ENCODE measurements around the gene TAF10.

TAF10 gene

DNA sequence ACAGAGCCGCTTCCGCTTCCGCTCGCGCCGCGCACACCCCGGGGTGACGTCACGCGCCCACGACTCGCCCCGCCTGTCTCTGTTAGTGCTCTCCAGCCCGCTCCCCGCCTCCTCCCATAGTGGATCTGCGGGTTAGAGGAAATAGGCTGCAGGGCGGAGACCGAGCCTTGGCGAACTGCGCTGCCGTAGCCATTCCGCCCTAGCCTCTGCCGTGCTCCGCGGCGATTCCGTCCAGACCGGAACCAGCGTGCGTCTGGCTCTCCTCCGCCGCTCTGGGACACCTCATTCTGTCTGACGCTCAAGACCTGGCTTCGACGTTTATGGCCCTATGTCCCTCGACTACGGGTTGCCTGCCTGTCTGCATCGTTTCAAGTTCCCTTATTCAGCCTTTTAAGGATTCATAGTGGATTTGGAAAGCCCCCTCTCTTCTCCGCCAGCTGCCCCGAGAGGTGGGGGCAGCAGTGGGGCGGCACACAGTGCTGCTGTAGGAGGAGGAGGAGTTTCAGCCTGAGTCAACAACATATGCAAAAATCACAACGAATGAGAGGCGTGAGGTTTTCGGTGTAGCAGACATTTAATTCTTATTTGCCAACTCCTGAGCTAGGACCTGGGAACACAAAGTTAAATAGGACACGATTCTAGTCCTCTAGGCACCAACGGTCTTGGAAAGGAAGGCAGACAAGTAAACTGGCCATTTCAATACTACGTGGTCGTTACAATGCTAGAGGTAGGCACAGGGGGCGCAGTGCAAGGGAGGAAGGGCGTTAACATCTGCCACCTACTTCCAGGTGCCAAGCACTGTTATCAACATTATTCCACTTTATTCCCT lies at the start of gene TAF10:
TAF10 (minus strand) TSS at position 4 of the 829 bp plus-strand sequence. CDS start 27 bp downstream, outside the sequence.
- peak; percentile 79 to 94 for DNase-seq

DNA sequence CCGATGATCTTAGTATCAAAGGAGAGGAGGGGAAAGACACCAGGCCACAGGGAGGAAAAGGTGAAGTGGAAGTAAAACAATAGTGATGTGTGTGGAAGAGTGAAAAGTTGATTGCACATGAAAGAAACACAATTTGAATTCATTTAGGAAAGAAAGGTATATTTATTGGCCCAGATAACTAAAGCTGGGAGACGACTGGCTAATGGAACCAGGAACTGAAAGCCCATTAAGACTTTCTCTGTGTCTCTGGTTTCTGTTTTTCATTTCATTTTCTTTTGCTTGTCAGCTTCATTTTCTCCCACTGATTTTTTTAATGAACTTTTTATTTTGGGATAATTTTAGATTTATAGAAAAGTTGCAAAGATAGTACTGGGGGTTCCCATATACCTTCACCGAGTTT lies 48.7 kb upstream of the TAF10 start:
- DNase-seq: no peak

DNA sequence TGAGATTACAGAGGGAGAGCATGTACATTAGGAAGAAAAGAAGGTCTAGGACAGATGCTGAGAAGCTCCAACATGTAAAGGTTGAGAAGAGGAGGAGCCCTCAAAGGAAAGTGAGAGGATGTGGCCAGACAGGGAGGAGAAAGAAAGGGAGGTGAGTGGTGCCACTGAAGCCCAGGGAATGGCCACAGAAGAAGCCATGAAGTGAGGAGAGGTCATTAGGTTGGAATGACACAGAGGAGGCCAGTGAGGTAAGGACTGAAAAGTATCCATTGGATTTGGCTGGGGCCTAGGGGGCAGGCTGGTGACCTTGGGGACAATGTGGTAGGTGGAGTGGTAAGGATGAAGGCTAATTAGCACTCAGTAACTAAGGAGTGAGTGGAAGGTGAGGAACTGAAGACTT lies 46.6 kb upstream of the TAF10 start:
- DNase-seq: no peak

DNA sequence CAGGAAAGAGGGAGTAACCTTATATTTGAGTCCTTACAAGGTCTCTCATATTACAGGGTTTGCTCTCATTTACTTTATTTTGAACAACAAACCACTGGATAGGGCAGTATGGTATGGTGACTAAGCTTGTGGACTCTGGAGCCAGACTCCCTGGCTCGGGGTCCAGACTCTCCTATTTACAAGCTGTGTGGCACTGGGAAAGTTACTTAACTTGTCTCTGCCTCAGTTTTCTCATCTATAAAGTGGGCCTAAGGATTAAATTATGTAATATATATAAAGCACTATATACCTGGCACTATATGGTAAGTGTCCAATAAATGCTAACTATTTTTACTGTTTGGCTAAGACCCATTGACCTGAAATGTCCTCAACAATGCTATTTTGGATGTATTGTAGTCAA lies 45.3 kb upstream of the TAF10 start:
- DNase-seq: no peak

DNA sequence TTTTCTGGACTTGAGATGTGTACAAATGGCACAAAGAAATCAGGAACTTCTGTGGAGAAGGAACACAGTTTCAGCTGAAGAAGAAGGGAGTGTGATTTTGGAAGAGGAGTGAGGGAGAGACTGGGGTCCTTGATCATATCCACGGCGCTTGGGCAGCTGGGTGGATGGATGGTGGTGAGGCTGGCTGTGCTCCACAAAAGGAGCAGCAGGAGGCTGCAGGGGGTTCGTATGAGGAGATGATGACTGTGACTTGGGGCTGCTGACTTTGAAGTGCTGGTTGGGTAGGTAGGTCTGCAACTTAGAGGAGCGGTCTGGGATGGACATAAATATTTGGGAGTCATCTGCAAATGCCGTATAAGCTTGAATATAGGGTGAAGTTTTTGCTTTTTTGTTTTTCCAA lies 44.9 kb upstream of the TAF10 start:
- no peak for DNase-seq

DNA sequence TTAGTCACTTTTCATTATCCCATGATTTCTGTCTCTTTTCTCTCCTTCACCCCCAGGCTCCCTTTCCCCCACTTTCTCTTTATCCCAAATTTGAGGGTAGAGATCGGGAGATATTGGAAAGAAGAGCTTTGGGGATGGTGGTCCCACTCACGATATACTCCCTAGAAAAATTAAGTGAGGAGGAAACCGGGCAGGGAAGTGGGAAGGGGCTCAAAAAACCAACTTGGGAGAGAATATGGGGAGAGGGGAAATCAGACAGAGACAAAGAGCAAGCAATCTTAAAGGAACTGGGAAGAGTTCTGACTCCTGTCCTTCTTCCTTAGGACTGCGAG lies 44.5 kb upstream of the TAF10 start:
- DNase-seq: no peak

DNA sequence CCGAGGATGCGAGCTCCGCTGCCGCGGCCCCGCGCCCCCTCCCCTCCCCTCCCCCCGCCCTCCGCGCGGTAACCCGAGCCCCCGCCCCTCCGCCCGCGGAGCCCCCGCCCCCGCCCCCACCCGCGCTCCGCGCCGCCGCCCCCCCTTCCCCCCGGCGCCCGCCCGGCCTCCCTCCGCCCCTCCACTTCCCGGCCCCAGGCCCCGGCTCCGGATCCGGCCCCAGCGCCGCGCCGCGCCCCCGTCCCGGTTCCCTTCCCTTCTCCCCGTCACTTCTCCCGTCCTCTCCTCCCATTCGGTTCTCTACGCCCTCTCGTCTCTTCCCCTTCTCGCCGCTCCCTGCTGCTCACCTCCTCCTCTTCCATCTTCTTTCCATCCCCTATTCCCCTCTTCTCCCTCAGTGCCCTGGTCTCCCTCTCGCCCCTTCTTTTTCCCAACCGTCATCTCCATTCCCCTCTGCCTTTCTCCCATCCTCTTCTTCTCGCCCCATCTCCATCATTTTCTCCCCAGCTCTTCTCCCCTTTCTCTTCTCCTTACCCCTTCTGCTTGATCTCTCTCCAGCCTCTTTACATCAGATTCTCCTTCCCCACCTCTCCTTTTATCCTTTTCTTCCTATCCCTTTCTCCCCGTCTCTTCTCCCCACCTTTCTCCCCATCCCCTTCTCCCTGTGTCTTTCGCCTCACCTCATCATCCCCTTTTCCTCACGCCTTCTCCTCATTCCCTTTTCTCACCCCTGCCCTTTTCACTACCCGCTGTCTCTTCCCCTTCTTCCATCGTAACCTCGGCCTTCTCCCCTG lies 44.0 kb upstream of the TAF10 start, which contains the start of gene DCHS1:
DCHS1 (minus strand) TSS at position 20 of the 794 bp plus-strand sequence. CDS start 14,196 bp downstream, outside the sequence.
- no peak for DNase-seq

DNA sequence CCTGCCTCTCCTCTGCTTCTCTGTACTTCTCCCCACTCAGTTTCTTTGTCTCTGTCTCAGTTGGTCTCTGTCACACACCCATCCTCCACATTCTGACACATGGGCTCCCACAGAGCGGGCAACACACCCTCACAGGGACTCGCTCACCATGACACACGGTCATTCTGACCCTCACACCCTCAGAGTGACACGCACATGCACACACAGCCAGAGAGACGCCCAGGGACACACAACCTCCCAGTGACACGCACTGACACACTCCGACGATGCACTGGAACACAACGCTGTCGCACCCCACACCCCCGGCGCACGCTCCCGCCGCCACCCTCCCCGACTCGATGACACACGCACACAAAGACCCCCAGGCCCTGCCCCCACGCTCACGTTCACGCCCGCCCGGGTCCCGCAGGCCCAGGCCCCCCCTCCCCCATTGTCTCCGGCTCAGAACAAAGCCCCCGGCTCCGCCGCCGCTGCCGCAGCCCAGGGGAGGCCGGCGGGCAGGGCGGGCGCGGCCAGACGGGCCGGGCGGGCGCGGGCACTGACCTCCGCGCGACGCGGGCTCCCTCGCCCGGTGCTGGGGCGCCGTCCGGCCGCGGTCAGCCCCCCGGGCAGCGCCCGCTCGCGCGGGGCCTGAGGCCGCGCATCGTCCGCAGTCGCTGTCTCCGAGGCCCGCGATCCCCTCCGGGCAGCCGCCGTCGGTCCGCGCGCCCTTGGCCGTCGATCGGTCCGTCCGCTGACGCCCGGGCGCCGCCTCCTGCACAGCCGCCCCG lies 43.2 kb upstream of the TAF10 start:
- DNase-seq: no peak

DNA sequence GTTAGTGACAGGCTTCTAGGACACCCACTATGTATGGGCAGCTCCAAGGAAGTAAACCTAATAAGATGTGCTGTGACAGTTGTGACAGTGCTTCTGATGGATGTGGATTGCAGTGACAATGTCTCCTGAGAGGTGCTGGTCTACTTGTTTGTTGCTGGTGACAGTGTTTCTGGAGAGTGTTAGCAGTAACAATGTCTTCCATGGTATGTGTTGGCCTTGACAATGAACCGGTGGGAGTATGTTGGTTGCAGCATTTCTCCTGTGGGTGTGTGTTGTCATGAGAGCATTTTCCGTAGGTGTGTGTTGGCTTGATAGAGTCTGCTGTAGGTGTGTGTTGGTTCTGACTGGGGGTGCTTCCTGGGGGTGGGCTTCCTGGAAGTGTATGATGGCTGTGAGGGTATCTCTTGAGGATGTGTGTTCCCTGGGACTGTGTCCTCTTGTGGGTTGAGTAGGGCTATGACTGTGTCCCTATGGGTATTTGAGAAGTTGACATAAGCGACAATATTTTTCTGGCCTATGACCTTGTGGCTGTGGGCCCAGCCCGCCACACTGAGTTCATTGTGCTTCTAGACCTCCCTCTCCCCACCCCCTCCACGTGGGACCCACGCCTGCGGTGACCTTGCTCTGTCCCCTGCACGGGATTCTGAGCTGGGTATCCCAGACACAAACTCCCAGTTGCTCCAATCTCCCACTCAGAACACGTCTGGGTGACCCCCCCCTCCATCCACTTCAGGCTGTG lies 42.4 kb upstream of the TAF10 start:
- no peak for DNase-seq

DNA sequence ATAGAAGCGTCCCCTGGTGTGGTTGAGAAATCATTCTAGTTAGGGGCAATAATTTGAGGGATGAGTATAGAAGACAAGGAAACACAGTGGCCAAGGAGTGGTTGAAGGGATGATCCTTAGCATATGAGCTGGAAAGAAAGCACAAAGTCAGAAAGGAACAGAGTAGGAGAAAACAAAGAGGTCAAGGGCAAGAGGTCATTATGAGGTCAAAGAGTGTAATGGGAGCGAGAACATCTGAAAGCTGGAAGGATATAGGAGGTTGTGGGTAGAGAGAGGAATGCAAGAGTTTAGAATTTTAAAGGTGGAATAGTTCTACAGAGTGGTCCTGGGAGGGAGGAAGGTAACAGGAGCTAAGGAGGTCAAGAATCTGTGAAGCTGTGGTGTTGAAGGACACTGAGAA lies 41.6 kb upstream of the TAF10 start:
- DNase-seq: no peak

DNA sequence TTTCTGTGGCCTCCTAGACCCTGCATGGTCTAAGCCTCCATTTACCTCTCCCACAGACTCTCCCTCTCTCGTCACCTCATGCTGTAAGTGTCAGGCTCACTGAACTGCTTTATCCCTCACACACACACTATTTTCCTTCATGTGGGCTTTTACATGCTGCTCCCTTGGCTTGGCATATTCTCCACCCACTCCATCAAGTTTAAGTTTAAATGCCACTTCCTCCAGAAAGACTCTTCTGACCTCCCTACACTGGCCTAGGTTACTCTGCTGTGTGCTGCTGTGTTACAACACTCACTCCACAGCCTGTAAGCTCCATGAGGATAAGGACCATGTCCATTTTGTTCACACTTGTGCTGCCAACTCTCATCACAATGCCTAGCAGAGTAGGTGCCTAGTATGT lies 41.1 kb upstream of the TAF10 start:
- no peak for DNase-seq

DNA sequence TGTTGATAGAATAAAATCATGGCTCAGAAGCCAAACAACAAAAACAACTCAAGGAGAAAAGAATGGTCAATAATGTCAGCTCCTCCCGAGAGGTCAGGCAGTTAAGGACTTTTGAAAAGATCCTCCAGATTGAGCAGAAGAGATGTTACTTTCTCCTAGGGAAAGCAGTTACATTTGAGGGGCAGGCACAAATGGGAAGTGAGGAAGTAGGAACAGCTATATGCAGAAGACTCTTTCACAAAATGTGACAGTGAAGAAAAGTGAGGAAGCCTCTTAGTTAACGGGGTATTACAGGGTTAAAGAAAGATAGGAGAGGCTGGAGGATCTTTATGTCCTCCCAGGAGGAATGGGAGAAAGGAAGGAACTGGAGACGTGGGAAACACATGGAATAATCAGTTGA lies 40.2 kb upstream of the TAF10 start:
- no peak for DNase-seq

DNA sequence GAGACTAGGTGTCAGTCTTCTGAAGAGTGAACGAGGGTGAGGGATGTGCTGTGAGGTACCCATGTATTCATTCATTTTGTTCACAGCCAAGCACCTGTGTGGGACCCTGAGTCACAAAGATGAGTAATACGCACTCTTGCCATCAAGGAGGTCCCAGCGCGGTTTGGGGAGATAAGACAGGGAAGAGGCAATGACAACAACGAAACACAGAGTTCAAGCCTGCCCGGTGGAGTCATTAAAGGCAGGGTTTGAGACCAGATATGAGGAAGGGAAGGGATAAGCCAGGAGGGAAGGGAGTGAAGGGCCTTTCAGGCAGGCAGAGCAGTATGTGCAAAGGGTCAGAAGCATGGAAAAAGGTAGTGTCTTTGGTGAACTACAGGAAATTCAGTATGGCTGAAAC lies 39.0 kb upstream of the TAF10 start:
- no peak for DNase-seq

DNA sequence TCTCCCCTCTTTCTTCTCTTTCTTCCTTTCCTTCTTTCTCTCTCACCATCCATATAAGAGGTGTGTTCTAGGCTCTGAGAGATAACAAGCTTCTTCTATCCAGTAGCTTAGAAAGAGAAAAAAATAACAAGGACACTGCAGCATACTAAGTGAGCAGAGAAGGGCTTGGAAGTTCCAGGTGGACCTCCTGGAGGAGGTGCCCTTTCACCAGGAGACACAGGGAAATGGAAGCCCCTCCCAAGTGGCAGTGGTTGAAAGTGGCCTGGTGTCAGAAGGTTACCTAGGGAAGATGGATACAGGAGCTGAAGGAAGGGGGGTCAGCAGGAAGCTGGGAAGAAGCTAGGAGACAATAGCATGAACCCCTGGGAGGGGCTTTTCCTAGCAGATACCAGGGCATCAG lies 38.1 kb upstream of the TAF10 start:
- no peak for DNase-seq

DNA sequence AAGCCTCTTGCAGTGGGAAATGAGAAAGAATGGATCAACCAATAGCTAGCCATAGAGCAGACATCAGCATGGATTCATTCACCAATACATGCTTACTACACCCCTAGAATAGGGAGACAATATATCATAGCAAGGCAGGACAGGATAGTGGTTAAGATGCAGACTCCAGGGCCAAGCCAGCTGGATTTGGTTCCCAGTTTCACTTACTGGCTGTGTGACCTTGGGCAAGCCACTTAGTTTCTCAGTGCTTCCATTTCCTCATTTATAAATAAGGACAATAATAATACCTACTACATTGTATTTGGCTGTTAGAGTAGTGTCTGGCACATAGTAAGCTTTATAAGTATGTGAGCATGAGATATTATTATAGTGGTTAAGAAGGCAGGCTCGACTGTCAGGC lies 36.5 kb upstream of the TAF10 start:
- DNase-seq: no peak

DNA sequence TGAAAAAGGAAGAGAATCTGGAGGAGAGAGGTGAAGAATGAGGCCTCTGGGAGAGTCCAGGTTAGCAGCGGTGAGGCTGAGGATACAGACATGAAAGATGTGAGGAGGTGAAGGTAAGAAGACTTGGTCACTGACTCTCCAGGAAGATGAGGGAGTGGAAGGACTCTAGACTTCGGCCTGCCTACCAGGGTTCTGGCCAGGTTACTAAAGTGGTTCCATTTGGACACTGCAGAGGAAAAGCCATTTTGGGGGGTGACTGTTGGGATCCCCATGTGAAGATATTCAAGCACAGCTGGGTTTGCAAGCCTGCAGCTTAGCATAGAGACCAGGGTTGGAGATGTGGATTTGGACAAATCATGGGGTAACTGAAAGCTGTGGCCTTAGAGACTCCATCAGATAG lies 35.8 kb upstream of the TAF10 start:
- DNase-seq: no peak

DNA sequence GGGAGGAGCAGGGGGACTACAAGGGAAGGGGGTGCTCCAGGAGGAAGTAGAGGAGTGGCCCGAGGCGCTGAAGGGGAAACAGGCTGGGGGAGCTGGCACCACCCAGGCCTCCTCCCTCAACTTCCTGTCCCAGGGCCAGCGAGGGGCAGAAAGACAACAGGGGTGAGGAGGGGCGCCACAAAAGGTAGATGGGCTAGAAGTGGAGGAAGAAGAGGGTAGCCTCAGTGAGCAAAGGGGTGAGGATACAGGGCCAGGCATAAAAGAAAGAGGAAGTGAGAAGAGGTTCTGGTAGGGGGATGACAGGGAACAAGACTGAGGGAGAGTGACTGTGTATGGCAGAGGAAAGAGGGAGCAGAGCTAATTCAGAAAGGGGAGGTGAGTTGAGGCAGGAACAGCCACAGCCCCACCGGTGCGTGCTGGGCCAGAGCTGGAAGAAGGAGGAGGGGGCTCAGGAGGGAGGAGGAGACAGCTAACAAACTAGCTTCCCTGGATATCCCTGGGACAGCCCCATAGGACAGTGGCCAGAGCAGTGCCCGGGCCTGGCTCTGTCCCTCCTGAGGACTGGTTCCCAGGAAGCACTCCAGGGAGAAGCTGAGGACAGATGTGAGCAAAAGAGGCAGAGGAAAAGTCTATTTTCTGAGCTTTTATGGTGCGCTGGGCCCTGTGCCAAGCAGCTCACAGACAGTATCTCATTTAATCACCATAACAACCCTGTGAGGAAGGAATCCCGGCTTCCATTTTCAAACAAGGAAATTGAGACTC lies 35.1 kb upstream of the TAF10 start:
- peak; percentile 46 to 87 for DNase-seq

DNA sequence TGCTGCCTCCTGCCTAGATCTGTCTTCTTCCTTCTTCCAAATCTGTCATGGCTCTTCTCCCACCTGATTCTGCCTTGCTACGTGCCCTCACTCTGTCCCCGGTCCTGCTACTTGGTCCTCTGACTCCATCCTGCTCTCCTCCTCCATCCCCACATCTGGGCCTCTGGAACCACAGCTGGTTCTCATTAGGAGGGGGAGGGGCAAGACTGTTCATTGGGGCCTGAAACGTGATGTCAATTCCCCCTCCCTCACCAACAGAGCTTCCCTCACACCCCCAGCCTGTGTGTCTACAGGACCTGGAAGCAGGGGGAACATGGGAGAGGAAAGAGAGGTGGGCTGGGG lies 34.5 kb upstream of the TAF10 start:
- no peak for DNase-seq

DNA sequence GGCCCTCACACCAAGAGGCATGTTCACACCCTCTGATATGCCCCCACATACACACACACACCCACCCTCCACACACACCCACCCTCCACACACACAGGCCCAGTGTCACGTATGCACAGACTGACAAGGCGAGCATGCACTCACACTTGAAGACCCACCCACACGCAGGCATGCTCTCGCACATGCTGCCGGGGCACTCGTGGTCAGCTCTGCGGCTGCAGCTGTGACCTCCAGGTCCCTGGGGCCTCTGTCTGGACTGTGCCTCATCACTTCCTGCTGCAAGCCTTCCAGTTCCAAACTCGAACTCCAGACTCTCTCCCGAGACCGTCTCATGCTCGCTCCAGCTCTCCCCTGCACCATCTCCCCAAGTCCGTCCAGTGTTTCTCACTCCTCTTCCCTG lies 34.1 kb upstream of the TAF10 start:
- DNase-seq: no peak

DNA sequence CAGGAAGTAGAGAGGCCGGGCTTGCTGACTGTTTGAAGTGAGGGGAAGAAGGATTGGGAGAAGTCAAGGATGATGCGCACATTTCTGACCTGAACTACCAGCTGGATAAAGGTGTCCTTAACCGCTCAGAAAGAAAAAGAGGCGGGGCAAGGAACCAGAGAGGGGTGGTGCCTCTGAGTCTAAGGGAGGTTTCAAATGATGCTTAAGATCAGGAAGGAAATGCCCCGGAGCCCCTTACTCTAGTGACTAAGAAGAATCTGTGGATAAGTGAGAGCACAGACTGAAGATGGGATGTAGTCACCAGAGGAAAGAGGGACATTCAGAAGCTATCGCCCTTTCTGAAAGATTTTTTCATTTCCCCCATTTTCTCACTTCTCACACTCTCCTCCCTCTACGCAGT lies 30.9 kb upstream of the TAF10 start:
- DNase-seq: no peak

DNA sequence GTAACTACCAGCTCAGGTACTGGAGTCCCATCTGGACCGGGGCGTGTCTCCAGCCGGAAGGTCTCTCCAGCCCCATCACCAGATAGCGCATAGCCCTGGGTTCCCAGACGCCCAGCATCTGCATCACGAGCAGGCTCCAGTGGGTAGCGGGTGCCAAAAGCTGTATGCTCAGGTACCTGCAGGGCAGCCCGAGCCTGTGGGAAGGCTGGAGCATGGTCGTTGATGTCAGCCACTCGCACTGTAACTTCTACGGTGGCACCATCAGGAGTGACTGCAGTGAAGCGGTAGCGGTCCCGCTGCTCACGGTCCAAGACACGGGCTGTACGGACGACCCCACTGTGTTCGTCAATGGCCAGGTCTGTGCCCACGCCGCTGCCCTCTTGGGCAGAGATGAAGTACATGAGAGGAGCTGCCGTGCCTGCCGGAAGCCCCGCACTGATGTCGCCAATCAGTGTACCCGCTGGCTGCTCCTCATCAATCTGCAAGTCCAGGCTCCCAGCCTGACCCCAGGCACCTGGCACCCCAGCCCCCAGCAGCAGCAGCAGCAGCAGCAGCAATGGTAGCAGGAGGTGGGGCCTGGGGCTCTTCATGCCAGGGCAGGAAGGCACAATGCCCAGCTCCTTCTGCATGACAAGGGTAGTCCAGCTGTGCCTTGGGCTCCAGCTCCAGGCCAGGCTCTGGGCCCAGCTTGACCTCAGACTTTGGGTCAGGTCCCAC lies 29.1 kb upstream of the TAF10 start:
- DNase-seq: no peak

All from bone marrow (tissue), 2 donors.